ENCODE data around the gene MED14.

Gene MED14

DNA sequence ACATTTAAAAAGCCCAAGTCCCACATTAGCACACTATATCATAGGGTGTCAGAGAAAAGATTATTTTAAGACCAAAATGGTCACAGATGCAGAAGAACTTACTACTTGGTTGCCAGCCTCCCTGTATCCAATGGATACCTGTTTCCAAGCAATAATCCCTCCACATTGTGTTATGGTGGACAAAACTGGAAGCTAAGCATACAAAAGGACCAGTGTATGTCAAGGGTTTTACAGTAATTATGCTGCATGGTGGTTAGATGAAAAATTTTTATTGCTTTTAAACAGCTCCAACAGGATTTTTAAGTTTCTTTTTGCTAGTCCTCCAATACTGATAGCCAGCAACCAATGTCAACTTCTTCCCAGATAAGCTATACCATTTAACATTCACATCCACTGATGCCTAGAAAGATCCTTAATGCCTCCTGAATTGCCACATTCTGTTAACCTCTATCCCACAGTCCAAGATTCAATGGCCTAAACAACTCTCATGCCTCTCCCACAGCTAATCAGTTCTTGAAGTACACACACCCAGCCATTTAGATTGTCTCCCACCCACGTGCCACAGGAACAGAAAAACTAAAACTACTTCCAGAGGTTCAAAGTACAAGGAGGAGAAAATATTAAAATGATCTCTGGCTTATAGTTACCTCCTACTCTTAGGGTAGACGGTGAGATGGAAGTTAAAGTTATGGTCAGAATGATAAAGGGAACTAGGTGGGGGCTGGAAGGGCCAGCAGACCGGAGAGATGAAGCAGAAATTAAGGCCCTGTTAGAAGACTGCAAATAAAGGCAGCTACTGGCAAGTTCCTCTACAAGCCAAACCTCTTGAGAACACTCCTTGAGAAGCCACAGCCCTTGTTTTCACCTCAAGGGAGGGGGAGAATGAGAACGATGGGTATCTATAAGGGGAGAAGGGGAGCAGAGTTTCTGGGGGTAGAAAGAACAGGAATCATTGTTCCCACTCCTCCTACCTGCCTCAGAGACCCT is 5.5 kb downstream of the MED14 start:
- peak; percentile 37 for DNase-seq

DNA sequence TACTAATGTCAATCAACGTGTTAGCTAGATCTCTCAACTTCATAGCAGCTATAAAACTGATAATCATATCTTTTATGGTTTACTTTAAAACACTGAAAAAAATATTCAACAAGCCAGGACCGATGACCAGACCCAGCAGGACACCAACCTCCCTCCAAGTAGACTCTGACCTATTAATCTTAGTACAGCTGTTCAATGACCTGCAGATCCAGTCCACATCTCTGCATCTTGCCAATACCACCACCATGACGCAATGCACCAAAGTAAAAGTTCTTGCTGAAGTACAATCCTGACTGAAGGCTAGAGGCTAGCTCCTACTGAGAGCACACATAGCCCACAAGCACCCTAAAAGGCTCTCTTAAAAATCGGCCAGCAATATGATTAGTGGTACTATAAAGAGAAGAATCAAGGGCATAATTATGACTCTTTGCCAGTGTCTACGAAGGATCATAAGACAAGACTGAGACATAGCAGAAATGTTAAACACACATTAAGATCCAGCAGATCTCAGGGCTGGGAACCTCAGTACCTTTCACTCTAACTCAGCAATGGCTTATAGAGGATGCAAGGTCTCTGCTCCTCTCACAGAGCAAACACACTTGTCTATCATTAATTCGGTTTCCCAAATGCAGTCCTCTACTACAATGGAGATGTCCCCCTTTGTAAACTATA is 7.6 kb downstream of the MED14 start:
- DNase-seq: no peak

DNA sequence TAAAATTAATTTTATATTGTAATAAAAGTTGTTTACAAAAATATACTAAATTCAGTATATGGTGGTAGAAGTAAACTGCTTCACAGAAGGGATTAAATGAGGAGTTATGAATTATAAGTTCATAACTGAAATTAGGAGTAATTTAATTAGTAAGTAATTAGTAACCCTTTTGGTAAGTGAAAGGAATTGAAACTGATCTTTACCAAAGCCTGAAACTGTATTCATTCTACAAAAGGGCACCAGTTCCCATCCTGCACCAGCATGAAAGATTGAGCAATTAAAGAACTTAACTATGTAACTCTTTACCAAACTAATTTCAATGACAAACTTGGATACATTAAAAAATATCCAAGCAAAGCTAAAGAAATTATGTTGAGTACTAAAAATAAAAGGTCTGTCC is 8.2 kb downstream of the MED14 start:
- DNase-seq: no peak

DNA sequence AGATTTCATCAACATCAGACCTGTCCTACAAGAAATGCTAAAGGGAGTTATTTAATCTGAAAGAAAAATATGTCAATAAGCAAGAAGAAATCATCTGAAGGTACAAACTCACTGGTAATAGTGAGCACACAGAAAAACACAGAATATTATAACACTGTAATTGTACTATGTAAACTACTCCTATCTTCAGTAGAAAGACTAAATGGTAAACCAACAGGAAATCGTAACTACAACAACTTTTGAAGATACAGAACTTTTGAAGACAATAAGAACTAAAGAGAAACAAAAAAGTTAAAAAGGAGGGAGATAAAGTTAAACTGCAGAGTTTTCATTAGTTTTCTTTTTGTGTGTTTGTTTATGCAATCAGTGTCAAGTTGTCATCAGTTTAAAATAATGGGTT is 12.4 kb downstream of the MED14 start:
- no peak for DNase-seq

DNA sequence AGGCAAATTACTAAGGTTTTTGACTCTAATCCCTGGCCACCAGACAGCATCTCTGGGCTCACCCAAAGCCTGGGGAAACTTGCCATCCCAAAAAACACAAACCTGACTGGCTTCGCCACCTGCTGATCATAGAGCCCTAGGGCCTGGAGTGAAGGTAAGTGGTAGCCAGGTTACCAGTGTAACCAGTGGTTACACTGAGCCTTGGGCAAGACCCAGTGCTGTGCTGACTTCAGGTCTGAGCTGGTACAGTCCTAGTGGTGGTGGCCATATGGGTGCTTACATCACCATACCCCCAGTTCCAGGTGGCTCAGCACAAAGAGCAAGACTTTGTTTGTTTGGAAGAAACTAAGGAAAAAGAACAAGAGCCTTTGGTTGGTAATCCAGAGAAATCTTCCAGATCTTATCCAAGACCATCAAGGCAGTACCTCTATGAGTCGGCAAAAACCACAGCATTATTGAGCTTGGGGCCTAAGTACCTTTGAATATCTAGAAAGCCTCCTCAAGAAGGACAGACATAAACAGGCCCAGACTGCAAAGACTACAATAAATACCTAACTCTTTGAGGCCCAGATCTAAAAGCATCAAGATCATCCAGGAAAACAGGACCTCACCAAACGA is 13.7 kb downstream of the MED14 start:
- DNase-seq: no peak

DNA sequence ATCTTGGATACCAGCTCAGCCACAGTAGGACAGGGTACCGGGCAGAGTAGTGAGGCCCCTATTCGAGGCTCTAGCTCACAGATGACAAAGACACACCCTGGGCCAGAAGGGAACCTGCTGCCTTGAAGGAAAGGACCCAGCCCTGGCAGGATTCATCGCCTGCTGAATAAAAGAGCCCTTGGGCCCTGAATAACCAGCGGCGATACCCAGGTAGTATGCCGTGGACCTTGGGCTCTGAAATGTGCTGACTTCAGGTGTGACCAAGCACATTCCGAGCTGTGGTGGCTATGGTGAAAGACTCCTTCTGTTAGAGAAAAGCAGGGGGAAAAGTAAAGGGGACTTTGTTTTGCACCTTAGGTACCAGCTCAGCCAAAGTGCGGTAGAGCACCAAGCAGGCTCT is 14.6 kb downstream of the MED14 start:
- no peak for DNase-seq

DNA sequence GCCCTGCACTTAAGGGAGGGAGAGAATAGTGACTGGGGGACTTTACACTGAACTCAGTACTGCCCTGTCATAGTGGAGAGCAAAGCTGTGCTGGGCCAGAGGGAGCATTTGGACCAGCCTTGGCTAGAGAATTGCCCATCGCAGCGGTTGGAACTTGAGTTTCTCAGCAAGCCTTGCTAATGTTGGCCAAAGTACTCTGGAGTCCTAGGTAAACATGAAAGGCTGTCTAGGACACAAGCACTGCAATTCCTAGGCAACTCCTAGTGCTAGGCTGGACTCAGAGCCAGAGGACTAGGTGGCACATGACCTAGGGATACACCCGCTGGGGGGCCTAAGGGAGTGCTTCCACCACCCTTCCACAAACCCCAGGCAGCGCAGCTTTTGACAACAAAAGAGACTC is 15.0 kb downstream of the MED14 start:
- DNase-seq: no peak

DNA sequence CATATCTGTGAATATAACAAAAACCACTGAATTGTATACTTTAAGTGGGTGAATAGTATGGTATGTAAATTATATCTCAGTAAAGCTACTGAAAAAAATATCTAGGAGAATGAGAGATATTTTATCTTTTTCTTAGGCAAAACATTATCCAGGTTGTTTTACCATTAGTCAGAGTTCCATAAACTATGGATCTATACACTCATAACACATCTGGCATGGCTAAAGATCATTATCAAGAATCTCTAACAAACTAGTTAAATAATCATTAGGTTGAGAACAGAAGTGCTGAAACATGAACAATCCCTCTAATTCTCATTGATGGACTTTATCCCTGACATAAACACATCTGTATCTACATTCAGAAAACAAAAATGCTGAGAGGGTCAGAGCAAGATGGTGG is 15.6 kb downstream of the MED14 start:
- no peak for DNase-seq

DNA sequence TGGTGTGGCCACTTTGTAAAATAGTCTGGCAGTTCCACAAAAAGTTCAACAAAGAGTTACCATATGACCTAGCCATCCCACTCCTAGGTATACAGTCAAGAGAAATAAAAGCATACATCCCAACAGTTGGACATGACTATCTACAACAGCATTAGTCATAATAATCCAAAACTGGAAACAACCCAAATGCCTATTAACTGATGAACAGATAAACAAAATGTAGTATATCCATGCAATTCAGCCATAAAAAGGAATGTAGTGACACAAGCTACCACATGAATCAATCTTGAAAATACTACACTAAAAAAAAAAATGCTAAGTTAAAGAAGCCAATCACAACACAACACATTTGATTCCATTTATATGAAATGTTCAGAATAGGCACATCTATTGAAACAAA is 16.1 kb downstream of the MED14 start:
- no peak for DNase-seq

DNA sequence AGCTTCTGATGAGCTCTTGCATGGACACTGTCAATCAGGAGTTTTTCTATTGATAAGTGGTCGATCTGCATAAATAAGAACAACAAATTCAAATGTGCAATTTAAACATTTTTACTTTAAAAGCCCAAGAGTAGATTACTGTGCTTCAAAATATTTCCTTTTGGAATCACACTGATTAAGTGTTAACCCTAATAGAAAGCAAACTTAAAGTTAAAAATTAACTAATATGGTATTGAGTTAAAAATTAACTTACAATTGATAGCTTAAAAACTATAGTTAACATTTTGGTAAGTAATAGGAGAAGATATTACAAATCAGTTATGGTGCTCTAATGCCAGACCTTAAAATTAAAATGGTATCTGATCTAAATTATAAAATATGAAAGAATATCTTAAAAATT is 25.9 kb downstream of the MED14 start:
- DNase-seq: no peak

DNA sequence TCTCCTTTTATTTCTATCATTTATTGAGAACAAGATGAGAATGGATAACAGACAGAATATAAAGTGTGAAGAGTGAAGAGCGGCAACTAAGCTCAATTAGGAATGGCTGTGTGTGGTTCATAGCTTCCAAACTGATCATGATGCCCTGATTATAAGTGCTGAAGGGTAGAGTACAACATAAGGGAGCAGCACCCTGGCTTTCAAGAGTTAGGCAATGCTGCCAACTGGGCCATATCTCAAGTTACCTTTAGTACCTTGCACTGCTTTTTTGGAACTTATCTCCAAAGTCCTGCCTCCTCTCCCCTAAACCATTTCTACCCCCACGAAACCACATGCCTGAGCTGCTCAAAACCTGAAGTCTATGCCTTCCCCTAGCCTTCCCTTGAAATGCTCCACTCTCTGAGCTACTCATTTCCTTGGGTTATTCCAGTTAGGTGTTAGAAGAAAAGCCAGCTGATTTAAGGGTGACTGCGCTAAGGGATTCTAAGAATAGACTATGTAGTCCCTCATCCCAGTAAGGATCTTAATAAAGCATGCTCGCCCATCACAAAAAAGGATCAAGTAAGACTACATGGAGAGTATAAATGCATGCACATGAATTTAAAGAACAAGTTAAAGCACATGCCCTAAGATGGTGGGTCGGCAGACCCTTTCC is 29.6 kb downstream of the MED14 start:
- DNase-seq: no peak

DNA sequence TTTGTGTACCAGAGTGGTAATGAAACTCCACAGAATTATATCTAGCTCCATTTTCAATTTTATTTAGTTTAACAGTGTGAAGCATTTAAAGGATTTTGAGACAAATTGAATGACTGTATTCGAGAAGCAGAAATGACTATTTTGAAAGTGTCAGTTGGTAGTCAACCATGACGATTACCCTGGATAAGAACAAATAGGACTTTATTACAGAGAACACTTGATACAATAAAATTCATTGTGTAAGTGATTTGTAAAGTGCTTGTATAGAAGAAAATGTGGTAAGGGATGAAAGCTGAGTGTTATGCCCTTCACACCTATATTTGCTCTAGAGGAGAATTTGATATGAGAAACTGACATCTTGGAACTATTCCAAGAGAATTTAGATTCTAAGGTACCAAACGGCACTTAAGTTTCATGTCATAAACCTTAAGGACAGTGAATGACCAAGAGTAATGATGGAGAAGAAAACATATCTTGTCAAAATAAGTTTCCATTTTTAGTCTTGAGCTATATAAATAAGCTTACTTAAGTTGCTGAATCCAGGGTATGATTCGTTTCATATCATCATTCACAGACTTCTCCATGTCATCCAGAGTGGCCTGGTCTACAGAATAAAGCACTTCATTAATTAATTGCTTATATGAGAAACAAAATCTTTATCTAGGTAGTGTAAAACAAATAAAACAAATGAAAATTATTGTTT is 34.6 kb downstream of the MED14 start:
- DNase-seq: no peak

DNA sequence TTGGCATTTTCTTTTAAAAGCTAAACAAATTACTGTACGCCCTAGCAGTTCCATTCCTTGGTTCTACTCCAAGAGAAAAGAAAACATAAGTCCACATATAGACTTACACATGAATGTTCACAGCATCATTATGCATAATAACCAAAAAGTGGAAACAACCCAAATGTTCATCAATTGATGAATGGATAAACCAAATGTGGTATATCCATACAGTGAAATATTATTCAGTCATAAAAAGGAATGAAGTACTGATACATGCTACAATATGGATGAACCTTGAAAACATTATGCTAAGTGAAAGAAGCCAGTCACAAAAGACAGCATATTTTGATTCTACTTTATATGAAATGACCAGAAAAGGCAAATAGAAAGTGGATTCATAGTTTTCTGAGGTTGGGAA is 36.5 kb downstream of the MED14 start:
- no peak for DNase-seq

DNA sequence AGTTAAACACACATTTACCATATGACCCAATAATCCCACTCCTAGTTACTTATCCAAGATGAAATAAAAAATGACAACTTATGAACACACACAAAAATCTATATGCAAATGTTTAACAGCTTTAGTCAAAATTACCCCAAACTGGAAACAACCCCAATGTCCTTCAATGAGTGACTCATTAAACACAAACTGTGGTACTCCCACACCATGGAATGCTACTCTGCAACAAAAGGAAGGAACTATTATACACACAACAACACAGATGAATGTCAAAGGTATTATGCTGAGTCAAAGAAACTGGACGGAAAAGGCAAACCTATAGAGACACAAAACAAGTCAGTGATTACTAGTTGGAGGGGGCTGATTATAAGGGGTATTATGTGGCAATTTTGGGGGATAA is 40.5 kb downstream of the MED14 start:
- DNase-seq: no peak

DNA sequence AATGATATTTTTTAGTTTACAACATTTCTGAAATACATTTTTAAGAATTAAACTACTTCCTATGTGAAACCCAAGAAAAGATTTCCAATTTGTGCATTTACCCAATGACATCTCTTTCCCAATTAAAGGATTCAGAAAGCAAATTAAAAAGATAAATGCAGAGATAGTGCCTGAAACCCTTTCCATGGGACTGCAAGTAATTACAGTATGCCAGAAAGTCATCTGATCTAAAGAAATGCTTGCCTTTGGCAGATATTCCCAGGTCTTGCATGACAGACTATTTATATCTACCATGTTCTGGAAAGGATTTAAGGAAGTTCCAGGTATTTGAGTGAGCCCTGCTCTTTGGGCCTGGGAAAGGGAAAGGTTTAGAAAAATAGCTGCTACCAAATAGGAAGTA is 46.4 kb downstream of the MED14 start:
- DNase-seq: no peak

DNA sequence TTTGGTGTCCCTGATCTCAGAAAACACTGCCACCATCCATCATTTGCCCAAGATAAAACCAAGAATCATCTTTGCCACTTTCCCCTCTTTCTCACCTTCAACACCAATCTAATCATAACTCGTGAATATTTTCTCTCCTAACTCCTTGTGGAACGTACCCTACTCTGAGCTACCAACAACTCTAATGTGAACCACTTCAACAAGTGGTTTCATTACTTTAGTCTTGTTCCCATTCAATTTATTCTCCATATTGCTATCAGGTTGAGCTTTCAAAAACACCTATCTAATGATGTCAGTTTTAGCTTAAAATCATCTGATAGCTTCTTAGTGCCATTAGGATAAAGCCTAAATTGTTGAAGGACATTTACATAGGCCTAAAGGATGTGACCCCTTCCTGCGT is 48.2 kb downstream of the MED14 start:
- DNase-seq: no peak

DNA sequence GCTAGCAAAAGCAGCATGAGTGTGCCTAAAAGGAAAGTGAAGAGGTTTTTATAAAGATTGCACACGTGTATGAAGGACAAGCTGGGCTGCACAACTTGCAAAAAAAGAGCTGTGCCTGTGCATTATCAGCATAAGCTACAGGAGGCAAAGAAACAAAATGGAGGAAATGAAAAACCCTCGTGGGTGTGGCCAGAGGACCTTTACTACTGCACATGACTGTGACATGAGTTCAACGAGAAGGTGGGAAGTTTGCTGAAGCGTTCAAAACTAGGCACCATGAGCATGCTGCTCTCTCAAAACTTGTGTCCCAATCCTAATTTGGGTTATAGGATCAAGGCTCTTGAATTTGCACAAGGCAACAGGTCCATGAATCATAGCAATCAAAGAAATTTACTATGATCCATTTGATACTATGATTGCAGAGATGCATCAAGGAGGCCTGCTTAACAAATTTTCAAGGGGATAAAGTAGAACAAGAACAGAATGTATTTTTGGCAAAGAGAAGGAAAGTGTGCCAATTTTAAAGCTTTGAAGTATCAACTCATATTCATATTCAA is 49.9 kb downstream of the MED14 start:
- no peak for DNase-seq

DNA sequence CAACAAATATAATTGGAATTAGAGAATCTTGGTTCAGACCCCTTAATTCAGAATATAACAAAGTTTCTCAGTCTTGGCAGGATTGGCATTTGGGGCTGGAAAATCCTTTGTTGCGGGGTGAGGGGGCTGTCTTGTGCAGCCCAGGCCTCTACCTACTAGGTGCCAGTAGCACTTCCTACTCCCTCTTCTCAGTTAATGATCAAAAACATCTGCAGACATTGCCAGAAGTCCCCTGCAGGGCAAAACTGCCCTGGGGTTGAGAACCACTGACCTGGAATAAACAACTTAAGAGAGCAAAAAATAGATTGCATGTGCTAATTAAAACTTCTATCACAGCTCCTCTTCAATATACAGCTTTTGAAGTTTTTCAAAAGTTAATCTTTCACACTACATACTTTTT is 51.2 kb downstream of the MED14 start:
- no peak for DNase-seq

DNA sequence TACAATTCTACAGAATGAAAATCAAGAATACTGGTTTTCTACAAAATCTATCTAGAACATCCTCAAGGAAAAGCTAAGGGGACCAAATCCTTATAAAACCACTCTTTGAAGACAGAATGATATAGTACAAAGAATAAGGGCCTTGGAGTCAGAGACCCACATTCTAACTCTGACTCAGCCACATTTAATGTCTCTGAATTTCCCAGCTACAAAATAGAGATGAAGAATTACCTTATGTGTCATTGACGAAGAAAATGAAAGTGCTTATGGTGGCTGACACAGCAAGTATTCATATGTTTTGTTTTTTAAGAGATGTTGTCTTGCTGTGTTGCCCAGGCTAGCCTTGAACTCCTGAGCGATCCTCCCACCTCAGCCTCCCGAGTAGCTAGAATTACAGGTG is 52.1 kb downstream of the MED14 start:
- DNase-seq: no peak

DNA sequence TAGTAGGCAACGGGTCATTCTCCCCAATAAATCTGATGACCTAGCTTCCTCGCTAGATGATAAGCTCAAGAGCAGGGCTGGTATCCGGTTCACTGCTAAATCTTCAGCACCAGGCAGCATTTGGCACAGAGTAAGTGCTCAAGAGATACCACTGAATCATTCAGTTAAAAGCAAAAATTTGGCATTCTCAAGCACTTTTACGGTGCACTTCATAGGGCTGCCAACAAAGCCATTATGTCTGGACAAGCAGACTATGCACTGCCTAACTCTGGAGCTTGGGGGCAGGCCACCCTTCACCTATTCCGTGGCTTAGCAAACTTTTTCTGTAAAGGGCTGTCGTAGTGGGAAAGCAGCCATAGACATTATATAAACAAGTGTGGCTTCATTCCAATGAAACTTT is 64.2 kb downstream of the MED14 start:
- DNase-seq: no peak

DNA sequence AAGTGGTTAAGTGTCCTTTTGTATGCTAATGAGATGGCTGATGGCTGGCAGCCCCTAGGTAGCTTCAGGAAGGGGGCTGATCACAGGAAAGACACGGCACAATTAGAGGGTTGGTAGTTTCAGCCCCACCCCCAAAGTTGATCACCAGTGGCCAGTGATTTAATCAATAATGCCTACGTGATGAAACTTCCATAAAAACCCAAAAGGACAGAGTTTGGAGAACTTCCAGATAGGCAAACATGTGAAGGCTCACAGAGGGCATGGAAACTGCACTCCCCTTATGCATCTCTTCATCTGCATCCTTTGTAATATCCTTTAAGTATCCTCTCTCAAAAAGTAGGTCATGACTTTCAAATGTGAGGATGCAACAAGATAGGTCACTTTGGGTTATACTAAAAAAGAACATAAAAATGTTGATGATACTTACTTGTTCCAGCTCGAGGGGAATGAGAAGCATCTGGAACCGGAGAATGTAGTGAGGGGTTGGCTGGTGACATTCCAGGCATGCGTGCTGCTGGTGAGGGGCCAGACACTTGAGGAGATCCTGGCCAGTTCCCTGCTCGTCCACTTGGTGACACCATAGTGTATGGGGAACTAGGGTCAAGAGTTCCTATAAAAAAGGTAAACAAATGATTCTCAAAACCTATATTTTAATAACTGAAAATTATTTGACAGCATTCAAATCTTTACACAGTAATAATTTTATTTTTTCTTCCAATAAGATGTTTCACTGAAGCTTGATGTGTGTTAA is 71.3 kb downstream of the MED14 start:
- DNase-seq: no peak
